ENCODE measurements around the gene LCN15. TPM values are rescaled to one million over a fixed set of nuclear protein-coding genes. Genes with fewer than 3 reads are reported as not detected.
A peak's percentile ranks its signal among the peaks of the same experiment; 100 is the strongest.

LCN15 gene
- total RNA-seq, 1 experiment from 2014 or later = not detected

- H3K79me1 ChIP-seq (ENCODE audit: insufficient read depth, low read depth, low read length, poor library complexity, severe bottlenecking) = no peaks in the 10 kb centered on the region
- H3K9me3 Mint-ChIP-seq = peaks cover 0 to 5% of the 10 kb centered on the region in 2 experiments; a peak in 1 of 5 replicates
- no peaks in the 10 kb centered on the region for H3K23me2 ChIP-seq (ENCODE audit: insufficient read length, low read depth, low read length, poor library complexity, severe bottlenecking)
- no peak overlapping the region for H2BK12ac ChIP-seq (ENCODE audit: insufficient read length, low read depth, low read length)
- H2AK5ac ChIP-seq (ENCODE audit: insufficient read length, low read length) = no peak overlapping the region
- no peak overlapping the region for H3K27ac ChIP-seq (ENCODE audit: insufficient read length, low read depth, low read length)
- peak; percentile 96 for DNase-seq
- no peak overlapping the region for H3K4me2 ChIP-seq (ENCODE audit: insufficient read depth, insufficient read length, low read length)
- H3K23ac ChIP-seq (ENCODE audit: insufficient read length, low read depth, low read length) = no peak overlapping the region
- H3K79me2 ChIP-seq (ENCODE audit: insufficient read depth, low read length) = no peaks in the 10 kb centered on the region
- H3K27me3 ChIP-seq (ENCODE audit: insufficient read depth, low read length) = no peaks in the 10 kb centered on the region
- no peak overlapping the region for H3K27ac Mint-ChIP-seq
- H2BK120ac ChIP-seq (ENCODE audit: low read depth, low read length, poor library complexity, severe bottlenecking) = no peak overlapping the region
- H3K4me3 Mint-ChIP-seq = peak overlapping the region in 1 of 2 experiments; percentile 55; a peak in 1 of 5 replicates
- H3K9me3 ChIP-seq (ENCODE audit: control insufficient read depth, low read depth, low read length) = no peaks in the 10 kb centered on the region
- no peaks in the 10 kb centered on the region for H3K4me1 ChIP-seq (ENCODE audit: insufficient read depth, low read length)
- no peak overlapping the region for H2BK5ac ChIP-seq (ENCODE audit: insufficient read length, low read length)
- no peak overlapping the region for H4K91ac ChIP-seq (ENCODE audit: insufficient read length, low read depth, low read length)
- H4K5ac ChIP-seq (ENCODE audit: insufficient read length, low read depth, low read length) = no peak overlapping the region
- WGBS (ENCODE audit: extremely low coverage, insufficient read length, low lambda C conversion rate) = no CpG with 5 or more reads among the region's 37 CpGs
- H3K27me3 Mint-ChIP-seq (ENCODE audit: low read depth) = peaks cover 15% of the 10 kb centered on the region
- H2AFZ ChIP-seq (ENCODE audit: low read length) = no peak overlapping the region
- TF ChIP-seq CTCF (conservative IDR thresholded peaks at IDR 0.05) = no peak
- H4K20me1 ChIP-seq (ENCODE audit: control insufficient read depth, insufficient read depth, insufficient read length) = no peaks in the 10 kb centered on the region
- no peak overlapping the region for H4K8ac ChIP-seq (replicated peaks; ENCODE audit: insufficient read length, low read depth, low read length)
- H3K4ac ChIP-seq (ENCODE audit: low read depth, low read length) = no peak overlapping the region
- no peak overlapping the region for H3K18ac ChIP-seq (ENCODE audit: insufficient read length, low read depth, low read length)
- H3K56ac ChIP-seq (ENCODE audit: insufficient read length, low read depth, low read length) = no peak overlapping the region
- no peak overlapping the region for H3K14ac ChIP-seq (ENCODE audit: insufficient read depth, low read length)
- no peak overlapping the region for H2BK20ac ChIP-seq (ENCODE audit: low read depth, low read length, poor library complexity, severe bottlenecking)
- no peak overlapping the region for H2BK15ac ChIP-seq (ENCODE audit: low read depth, low read length)
- no peak overlapping the region for H3T11ph ChIP-seq (ENCODE audit: low read length)
- H3K36me3 Mint-ChIP-seq (ENCODE audit: insufficient read depth in 1 of 3, low read depth in 3 of 3) = no peaks in the 10 kb centered on the region; a peak in 1 of 7 replicates
- no peak overlapping the region for H3K9ac ChIP-seq (ENCODE audit: extremely low read depth, insufficient read length, low read length)
- peaks cover 15 to 28% of the 10 kb centered on the region in 2 experiments for H3K4me1 Mint-ChIP-seq
Observed at GRCh38 chr9:136762915-136763648, 1.2 kb downstream of the LCN15 start.
